Cortex of kidney (tissue), 1 donor: ENCODE data around the gene PHF2.

Experiments
- DNase-seq: peaks from one replicate; lab custom pipeline; 2025; lab: John Stamatoyannopoulos, UW

PHF2 gene

DNA sequence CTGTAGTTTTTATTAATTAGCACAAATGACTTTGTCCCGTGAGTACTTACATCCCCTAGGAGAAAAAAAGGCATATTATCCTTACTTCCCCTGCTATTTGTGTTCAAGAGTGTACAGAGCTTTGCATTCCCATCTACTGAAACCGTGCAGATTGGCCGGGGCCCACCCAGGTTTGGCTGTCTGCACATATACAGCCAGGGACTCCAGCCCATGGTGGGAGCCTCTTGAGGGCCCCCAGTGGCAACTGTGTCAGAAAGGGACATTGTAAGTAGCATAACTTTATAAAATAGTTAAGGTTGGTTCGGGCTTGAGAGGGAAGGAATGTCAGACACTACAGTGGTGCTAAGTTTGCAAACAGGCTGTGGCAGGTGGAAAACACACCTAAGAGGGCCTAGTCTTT, 24.7 kb downstream of the PHF2 start:
- no peak for DNase-seq

GRCh38 chr9:93601666-93602065, 25.3 kb downstream of the PHF2 start:
- DNase-seq = no peak

DNA sequence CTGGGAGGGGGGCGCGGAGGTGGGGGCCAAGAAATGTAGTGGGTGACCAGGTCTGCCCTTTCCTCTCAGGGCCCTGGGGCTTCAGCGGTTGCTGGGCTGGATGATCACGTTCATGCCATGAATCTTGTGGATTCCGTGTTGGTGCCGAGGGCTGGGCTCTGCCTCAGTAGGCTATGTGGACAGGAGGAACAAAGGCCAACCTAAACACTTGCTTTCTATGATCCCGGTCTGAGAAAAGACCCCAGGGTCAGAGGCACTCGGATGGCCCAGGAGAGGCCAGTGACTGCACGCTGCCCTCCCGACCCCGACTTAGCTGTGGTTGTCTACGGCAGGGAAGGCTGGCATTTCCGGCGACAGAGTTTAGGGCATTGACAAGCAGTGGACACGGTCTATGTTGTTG, 26.6 kb downstream of the PHF2 start:
- DNase-seq = no peak

DNA sequence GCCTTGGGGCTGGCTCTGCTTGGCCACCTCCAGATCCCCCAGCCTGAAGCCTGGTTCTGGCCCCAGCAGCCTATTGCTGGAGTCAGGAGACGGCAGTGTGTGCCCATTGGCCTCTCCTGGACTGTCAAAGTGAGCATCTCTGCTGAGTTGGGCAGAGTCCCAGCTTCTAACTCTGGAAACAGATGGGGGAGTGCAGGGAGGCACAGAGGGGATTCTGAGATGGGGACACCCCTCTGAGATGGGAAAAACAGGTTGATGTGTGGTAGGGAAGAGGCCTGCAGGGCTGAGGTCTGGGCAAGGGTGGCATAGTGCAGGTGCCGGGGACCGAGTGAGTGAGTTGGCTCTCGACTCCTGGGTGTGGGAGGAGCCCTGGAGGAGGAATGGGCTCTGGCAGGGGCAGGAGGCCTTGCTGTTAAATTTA, 27.5 kb downstream of the PHF2 start:
- no peak for DNase-seq

GRCh38 chr9:93606187-93606586, 29.8 kb downstream of the PHF2 start:
- no peak for DNase-seq

GRCh38 chr9:93610206-93610605, 33.8 kb downstream of the PHF2 start:
- no peak for DNase-seq

GRCh38 chr9:93612052-93612795, 35.8 kb downstream of the PHF2 start:
- no peak for DNase-seq

- DNase-seq = no peak
Measured at GRCh38 chr9:93612796-93613154, 36.4 kb downstream of the PHF2 start.

DNA sequence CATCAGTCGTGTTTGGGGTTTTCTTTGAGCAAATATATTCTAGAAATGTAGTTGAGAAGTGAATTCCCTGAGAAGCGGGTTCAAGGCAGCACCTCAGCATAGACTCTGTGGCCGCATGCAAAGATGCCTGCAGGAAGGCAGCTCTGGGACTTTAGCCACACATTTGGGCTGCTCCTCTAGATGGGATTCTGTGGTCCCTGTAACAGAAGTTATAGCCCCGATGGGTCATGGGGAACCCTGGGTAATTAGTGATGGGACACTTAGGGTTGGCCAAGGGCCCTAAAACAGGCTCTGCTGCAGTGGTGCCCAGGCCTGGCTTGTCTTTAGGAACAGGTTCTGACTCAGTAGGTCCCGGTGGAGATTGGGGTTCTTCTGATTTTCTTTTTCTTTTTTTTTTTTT, 36.8 kb downstream of the PHF2 start:
- DNase-seq = no peak

DNA sequence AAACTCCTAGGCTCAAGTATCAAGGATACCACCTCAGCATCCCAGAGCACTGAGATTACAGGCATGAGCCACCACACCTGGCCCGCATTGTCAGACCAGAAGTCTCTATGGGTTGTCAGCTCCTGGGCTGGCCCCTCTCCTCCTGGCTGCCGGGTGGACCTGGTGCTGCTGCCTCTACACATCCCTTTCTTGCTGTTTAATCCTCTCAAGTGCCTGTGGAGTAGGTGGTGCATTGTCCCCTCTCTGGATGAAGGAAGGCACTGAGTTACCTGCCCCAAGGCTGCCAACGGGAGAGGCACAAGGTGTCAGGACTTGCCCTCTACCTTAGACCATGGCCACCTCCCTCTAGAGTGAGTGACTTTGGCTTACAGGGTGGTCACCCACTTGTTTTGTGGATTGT, 37.4 kb downstream of the PHF2 start:
- DNase-seq = no peak

GRCh38 chr9:93614830-93615468, 38.6 kb downstream of the PHF2 start:
- DNase-seq = no peak

- DNase-seq = no peak
Measured at GRCh38 chr9:93616044-93616443, 39.7 kb downstream of the PHF2 start.

DNA sequence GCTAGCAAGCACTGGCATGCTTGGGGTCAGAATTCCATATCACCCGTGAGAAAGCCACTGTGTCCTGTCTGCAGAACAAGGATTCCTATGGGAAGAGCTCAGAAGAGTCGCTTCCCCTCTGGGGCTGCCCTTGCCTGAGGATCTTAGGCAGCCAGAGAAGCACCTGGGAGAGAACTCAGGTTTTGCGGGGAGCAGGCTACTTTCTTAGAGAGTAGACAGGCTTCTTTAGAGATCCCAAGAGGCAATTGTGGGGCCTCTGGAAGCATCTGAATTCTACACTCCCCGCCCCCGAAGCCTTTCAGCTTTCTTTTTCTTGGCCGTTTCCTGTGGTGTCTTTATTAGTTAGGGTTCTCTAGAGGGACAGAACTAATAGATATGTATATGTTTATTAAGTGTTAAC, 40.9 kb downstream of the PHF2 start:
- DNase-seq = no peak

DNA sequence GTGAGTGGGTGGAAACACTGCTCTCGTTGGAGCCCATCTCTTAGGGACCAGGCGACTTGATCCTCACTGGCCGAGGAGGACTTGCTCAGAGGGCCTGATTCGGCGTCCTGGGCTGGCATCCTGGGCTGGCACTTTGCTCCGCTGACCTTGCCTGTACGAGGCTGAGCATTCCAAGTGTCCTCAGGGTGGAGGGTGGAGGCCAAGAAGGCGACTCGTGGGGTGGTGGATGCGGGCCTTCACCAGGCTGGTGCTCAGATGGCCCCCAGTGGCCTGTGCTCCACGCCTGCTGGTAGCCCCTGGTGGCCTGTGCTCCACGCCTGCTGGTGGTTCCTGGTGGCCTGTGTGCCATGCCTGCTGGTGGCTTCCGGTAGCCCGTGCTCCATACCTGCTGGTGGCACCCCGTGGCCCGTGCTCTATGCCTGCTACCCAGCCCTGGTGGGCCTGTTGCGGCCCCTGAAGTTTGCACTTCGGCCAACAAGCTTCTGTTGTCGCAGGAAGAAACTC, 42.9 kb downstream of the PHF2 start:
- DNase-seq = no peak

GRCh38 chr9:93620041-93620506, 43.7 kb downstream of the PHF2 start:
- no peak for DNase-seq

GRCh38 chr9:93620881-93621820, 44.8 kb downstream of the PHF2 start:
- no peak for DNase-seq

DNA sequence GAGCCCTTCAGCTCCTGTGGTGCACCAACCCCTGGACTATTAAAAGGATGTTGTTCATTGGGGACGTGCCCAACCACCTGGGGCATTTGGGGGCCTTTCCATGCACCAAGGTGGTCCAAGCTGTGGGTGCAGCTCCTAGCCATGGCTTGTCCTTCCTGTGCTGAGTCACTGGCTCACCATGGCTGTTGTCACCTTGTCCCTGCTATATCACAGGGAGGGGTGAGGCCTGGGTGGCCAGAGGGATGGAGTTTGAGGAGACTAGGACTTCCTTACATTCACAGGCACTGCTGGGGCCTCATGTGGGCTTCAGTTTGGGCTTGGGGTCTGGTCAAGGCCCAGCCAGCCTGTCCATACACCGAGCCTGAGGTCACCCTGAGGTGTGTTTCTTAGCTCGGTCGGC, 45.5 kb downstream of the PHF2 start:
- DNase-seq = no peak

DNA sequence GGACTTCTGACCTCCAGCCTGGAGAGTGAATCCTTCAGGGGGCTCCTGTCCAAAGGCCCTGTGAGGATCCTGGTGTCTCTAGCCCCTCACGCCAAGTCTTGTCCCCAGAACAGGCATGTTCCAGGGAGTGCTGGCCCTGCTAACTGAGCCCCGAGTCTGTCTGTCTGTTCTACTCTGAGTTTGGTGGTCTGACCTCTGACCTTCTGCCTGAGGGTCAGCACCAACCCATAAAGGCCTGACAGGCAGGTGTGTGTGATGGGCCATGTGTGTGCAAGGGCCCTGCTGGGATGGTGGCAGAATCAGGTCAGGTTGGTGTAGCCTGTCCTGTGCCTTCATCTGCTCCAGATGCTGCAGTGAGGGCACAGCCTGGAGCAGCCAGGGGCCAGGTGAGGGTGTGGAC, 46.3 kb downstream of the PHF2 start:
- no peak for DNase-seq

DNA sequence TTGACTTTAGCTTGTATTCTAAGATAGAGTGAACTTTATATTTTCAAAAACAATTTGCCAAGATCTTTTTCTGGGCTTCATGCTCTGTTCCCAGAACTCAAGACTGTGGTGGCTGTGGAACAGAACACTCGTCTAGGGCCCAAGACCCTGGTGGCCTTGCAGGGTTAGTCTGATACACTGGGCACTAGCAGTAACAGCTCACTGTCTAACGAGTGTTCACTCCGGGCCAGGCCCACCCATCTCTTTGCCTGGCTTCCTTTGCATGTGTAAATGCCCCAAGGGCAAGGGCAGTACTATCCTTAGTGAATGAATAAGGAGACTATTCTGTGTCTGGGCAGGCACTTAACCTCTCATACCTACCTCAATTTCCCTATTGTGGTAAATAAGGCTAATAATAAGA, 47.4 kb downstream of the PHF2 start:
- DNase-seq = no peak

GRCh38 chr9:93624431-93624834, 48.0 kb downstream of the PHF2 start:
- no peak for DNase-seq

GRCh38 chr9:93624977-93625376, 48.6 kb downstream of the PHF2 start:
- no peak for DNase-seq

- no peak for DNase-seq
Measured at GRCh38 chr9:93629920-93630319, 53.5 kb downstream of the PHF2 start.
